C1 segment of cervical spinal cord (tissue), 14 donors: ENCODE measurements around the gene TMEM62.
A peak's percentile ranks its signal among the peaks of the same experiment; 100 is the strongest.
"Not testable (repeated sequence)": the region's sequence is repeated elsewhere in the genome, so short reads cannot be mapped to it uniquely, and the experiment has no call there.

Experiments
- DNase-seq, 14 donors: peaks; one replicate each; lab custom pipeline; 2025; lab: John Stamatoyannopoulos, UW

The TMEM62 gene

GRCh38 chr15:43209059-43209824, 75.9 kb downstream of the TMEM62 start:
- DNase-seq: no peak

- DNase-seq: no peak
Observed at GRCh38 chr15:43210172-43210745, 76.9 kb downstream of the TMEM62 start.

- no peak for DNase-seq
Observed at GRCh38 chr15:43210807-43211206, 77.4 kb downstream of the TMEM62 start.

- DNase-seq: no peak
Observed at GRCh38 chr15:43211224-43211735, 77.9 kb downstream of the TMEM62 start.

- DNase-seq: no peak
Observed at GRCh38 chr15:43212299-43212698, 78.9 kb downstream of the TMEM62 start.

GRCh38 chr15:43212951-43213350, 79.6 kb downstream of the TMEM62 start:
- DNase-seq: no peak

- DNase-seq: no peak
Observed at GRCh38 chr15:43213466-43213865, 80.1 kb downstream of the TMEM62 start.

- no peak for DNase-seq
Observed at GRCh38 chr15:43214169-43214568, 80.8 kb downstream of the TMEM62 start.

- no peak for DNase-seq
Observed at GRCh38 chr15:43214592-43215295, 81.4 kb downstream of the TMEM62 start.

GRCh38 chr15:43215961-43216360, 82.6 kb downstream of the TMEM62 start:
- no peak for DNase-seq

- no peak for DNase-seq
Observed at GRCh38 chr15:43218908-43219706, 85.7 kb downstream of the TMEM62 start.

- no peak for DNase-seq
Observed at GRCh38 chr15:43219929-43220928, 86.8 kb downstream of the TMEM62 start.

- no peak for DNase-seq
Observed at GRCh38 chr15:43220991-43221403, 87.6 kb downstream of the TMEM62 start, which contains the start of gene EPB42. Gene EPB42, minus strand, starts transcription at chr15:43221018. Its CDS starts 193 bp downstream, at chr15:43220825.

- no peak for DNase-seq
Observed at GRCh38 chr15:43221422-43221821, 88.0 kb downstream of the TMEM62 start.

- DNase-seq: peak in 5 of 14 donors; percentile 6 to 27 (median 12)
Observed at GRCh38 chr15:43225201-43225949, 92.0 kb downstream of the TMEM62 start.

GRCh38 chr15:43225950-43226255, 92.5 kb downstream of the TMEM62 start:
- DNase-seq: not testable (repeated sequence)

GRCh38 chr15:43226436-43227305, 93.3 kb downstream of the TMEM62 start:
- peak in 1 of 14 donors; percentile 53 for DNase-seq

- DNase-seq: peak in 11 of 14 donors; percentile 15 to 63 (median 31)
Observed at GRCh38 chr15:43229977-43230376, 96.6 kb downstream of the TMEM62 start.
